Keratinocyte (primary cell): Measurements from ENCODE around the gene USH2A. TPM values are rescaled to one million over a fixed set of nuclear protein-coding genes. Genes with fewer than 3 reads are reported as not detected.

Experiments used
- DNase-seq: peaks from one replicate; pipeline ENCODE4 v3.0.0-alpha.2; 2011; ENCODE audit warnings: low read depth, missing footprints, low spot score
- FAIRE-seq: peaks from 2 replicates; lab custom pipeline; 2011; peaks lifted over from hg19 to GRCh38; lab: Jason Lieb, UNC
- H2AFZ ChIP-seq: 2 replicates; pipeline ENCODE4 v1.6.0; 2012; ENCODE audit warnings: low read length, control low read depth, inconsistent platforms; ENCODE audit not compliant: control insufficient read depth
- H3K27ac ChIP-seq: 2 replicates; pipeline ENCODE4 v1.5.1; 2011; ENCODE audit warnings: low read length; ENCODE audit not compliant: control insufficient read depth, insufficient read depth
- H3K27me3 ChIP-seq: 3 replicates; pipeline ENCODE4 v1.6.0; 2011; ENCODE audit warnings: low read length; ENCODE audit not compliant: control insufficient read depth, insufficient read depth; ENCODE audit errors: extremely low read depth
- H3K36me3 ChIP-seq, 2 experiments: 2 replicates in 1 of 2; 3 replicates in 1 of 2; pipeline ENCODE4 v1.5.1; 2011; ENCODE audit warnings: low read length in 2 of 2, mild to moderate bottlenecking in 1 of 2; ENCODE audit not compliant: control insufficient read depth in 2 of 2, insufficient read depth in 2 of 2; ENCODE audit errors: extremely low read depth in 1 of 2
- H3K4me1 ChIP-seq: 3 replicates; pipeline ENCODE4 v1.5.1; 2011; ENCODE audit warnings: low read length; ENCODE audit not compliant: control insufficient read depth, insufficient read depth; ENCODE audit errors: extremely low read depth
- H3K4me2 ChIP-seq: 3 replicates; pipeline ENCODE4 v1.6.0; 2011; ENCODE audit warnings: low read depth, low read length; ENCODE audit not compliant: control insufficient read depth, insufficient read depth; ENCODE audit errors: extremely low read depth
- H3K4me3 ChIP-seq, 3 experiments: fragments of 200-600 bp in 1 of 3; sonication (generic) in 1 of 3; 2 replicates in 2 of 3; 3 replicates in 1 of 3; pipeline ENCODE4 v1.5.1; 2011 to 2016; ENCODE audit warnings: low read length in 3 of 3, mild to moderate bottlenecking in 3 of 3, control low read depth in 2 of 3, inconsistent platforms in 1 of 3, low read depth in 1 of 3, mixed read lengths in 1 of 3, mixed run types in 1 of 3, moderate library complexity in 1 of 3; ENCODE audit not compliant: control insufficient read depth in 2 of 3, insufficient read depth in 2 of 3; ENCODE audit errors: extremely low read depth in 1 of 3
- H3K79me2 ChIP-seq: 2 replicates; pipeline ENCODE4 v1.6.0; 2012; ENCODE audit warnings: low read length; ENCODE audit not compliant: control insufficient read depth, insufficient read depth
- H3K9ac ChIP-seq: 3 replicates; pipeline ENCODE4 v1.6.0; 2011; ENCODE audit warnings: low read length; ENCODE audit not compliant: control insufficient read depth, insufficient read depth; ENCODE audit errors: extremely low read depth
- H3K9me1 ChIP-seq: 3 replicates; pipeline ENCODE4 v1.6.0; 2011; ENCODE audit warnings: low read length; ENCODE audit not compliant: control insufficient read depth, insufficient read depth; ENCODE audit errors: extremely low read depth
- H3K9me3 ChIP-seq: 2 replicates; pipeline ENCODE4 v1.5.1; 2012; ENCODE audit warnings: low read depth, low read length; ENCODE audit not compliant: control insufficient read depth
- H4K20me1 ChIP-seq: 3 replicates; pipeline ENCODE4 v1.6.0; 2011; ENCODE audit warnings: low read length; ENCODE audit not compliant: control insufficient read depth, insufficient read depth; ENCODE audit errors: extremely low read depth
- CTCF ChIP-seq, 3 experiments: IDR thresholded peaks in 1 of 3; conservative IDR thresholded peaks in 1 of 3; optimal IDR thresholded peaks in 1 of 3; 2 replicates in 2 of 3; 3 replicates in 1 of 3; pipeline versions ENCODE3 to v1.5.1; 2011; ENCODE audit warnings: low read length in 3 of 3, mild to moderate bottlenecking in 3 of 3, moderate library complexity in 2 of 3, control low read depth in 1 of 3, inconsistent platforms in 1 of 3; ENCODE audit not compliant: insufficient read depth in 2 of 3; ENCODE audit errors: extremely low read depth in 1 of 3
- EZH2 ChIP-seq: IDR thresholded peaks from one replicate; pipeline ENCODE4 v1.6.1; 2012; ENCODE audit warnings: inconsistent platforms, mild to moderate bottlenecking, low read length, moderate library complexity
- dilution Hi-C: fragments of 300-500 bp; cut with MboI; formaldehyde crosslinking; loops from one replicate; pipeline ENCODE4 v1.7.0; 2020; ENCODE audit warnings: low sequenced_read_pairs; ENCODE audit not compliant: extremely low pct_ligation_motif_present
- polyA plus RNA-seq, 5 experiments: library from polyadenylated mRNA; depleted of rRNA in 3 of 5; stranded (reverse) in 3 of 5; stranded (forward) in 1 of 5; unstranded in 1 of 5; fragments of >200 nt; gene quantifications; 1 replicate in 1 of 5; 2 replicates in 3 of 5; 3 replicates in 1 of 5; pipeline versions ENCODE4 v1.2.1 to v1.2.3, GENCODE V29; 2011 to 2012; ENCODE audit warnings: missing spikeins in 2 of 5, low read depth in 1 of 5, low replicate concordance in 1 of 5

Gene USH2A
- polyA plus RNA-seq, 1 donor (not counting 4 experiments of a cell fraction or from before 2014, with no cell fraction given): not detected

- H2AFZ ChIP-seq: no peak overlapping the region
- H3K79me2 ChIP-seq: no peaks in the 10 kb centered on the region
- no peaks in the 10 kb centered on the region for H3K27me3 ChIP-seq
- H3K36me3 ChIP-seq: no peaks in the 10 kb centered on the region
- TF ChIP-seq EZH2: no peak
- no peak for TF ChIP-seq CTCF (optimal IDR thresholded peaks at IDR 0.05 in 1 of 3, IDR thresholded peaks at IDR 0.05 in 1 of 3, conservative IDR thresholded peaks at IDR 0.05 in 1 of 3; ENCODE audit: extremely low read depth in 1 of 3, insufficient read depth in 2 of 3, low read length in 3 of 3)
- H4K20me1 ChIP-seq: no peaks in the 10 kb centered on the region
- no peaks in the 10 kb centered on the region for H3K9me1 ChIP-seq
- H3K9ac ChIP-seq: no peak overlapping the region
- H3K9me3 ChIP-seq: no peaks in the 10 kb centered on the region
- H3K4me1 ChIP-seq: no peaks in the 10 kb centered on the region
- no peak overlapping the region for H3K4me3 ChIP-seq
- dilution Hi-C loops: no loop called here
- DNase-seq (no peak), FAIRE-seq (no peak)
- H3K27ac ChIP-seq: no peak overlapping the region
- H3K4me2 ChIP-seq: no peak overlapping the region
Measured at GRCh38 chr1:216173376-216173995, 249.8 kb downstream of the USH2A start.

- no peak overlapping the region for H3K4me3 ChIP-seq
- H3K79me2 ChIP-seq: no peaks in the 10 kb centered on the region
- no peaks in the 10 kb centered on the region for H3K9me3 ChIP-seq
- H3K36me3 ChIP-seq: no peaks in the 10 kb centered on the region
- H3K27ac ChIP-seq: no peak overlapping the region
- no peak overlapping the region for H3K4me2 ChIP-seq
- FAIRE-seq (no peak), DNase-seq (no peak)
- dilution Hi-C loops: no loop called here
- H4K20me1 ChIP-seq: no peaks in the 10 kb centered on the region
- H3K4me1 ChIP-seq: no peaks in the 10 kb centered on the region
- H3K27me3 ChIP-seq: no peaks in the 10 kb centered on the region
- H3K9ac ChIP-seq: no peak overlapping the region
- H3K9me1 ChIP-seq: no peaks in the 10 kb centered on the region
- no peak overlapping the region for H2AFZ ChIP-seq
- TF ChIP-seq CTCF (optimal IDR thresholded peaks at IDR 0.05 in 1 of 3, IDR thresholded peaks at IDR 0.05 in 1 of 3, conservative IDR thresholded peaks at IDR 0.05 in 1 of 3; ENCODE audit: extremely low read depth in 1 of 3, insufficient read depth in 2 of 3, low read length in 3 of 3) (no peak), EZH2 (no peak)
Measured at GRCh38 chr1:216169351-216169750, 253.9 kb downstream of the USH2A start.
